ENCODE results near the gene SHISA8. TPM values are rescaled to one million over a fixed set of nuclear protein-coding genes. Genes with fewer than 3 reads are reported as not detected.

The SHISA8 gene
- total RNA-seq, 1 experiment from 2014 or later, result 2.4 TPM

DNA sequence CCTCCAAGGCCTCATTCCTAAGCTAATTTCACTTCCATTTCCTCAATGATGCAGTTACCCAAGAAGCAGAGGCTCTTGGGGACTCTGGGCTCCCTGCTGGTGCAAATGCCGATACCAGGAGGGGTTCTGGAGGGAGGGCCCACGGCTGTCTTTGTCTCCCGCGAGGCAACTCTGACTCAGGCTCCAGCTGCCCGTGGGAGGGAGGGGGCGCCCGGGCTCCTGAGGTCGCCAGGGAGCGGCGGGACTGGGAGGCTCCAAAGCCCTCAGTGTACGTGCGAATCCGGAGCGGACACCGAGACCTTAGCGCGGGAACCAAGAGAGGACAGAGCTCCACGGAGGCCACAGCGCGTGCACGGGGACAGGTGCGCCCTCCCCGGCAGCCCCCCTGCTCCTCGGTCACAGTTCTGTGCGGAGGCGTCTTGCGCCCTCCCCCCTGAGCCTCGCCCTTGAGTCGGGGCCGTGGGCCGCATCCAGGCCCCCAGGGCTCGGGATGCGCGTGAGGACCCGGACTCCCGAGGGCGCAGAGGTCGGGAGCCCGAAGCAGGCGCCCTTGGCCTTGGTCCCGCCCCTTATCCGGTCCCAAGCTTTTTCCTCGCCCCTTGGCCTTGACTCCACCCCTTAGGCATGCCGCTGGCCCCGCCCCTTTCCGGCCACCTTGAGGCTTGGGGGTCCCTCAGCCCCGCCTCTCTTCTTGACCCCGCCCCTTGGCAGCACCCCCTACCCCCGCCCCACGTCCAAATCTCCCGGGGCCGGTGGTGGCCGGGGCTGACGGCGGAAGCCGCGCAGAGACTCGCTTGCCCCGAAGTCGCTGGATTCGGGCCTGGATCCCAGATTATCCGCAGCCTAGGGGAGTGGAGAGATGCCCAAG, 4.7 kb upstream of the SHISA8 start (continued):
- TF ChIP-seq PREB (CRISPR knock-in tag; IDR thresholded peaks at IDR 0.05; ENCODE audit: borderline replicate concordance) (no peak), TP53 (CRISPR knock-in tag; IDR thresholded peaks at IDR 0.05) (no peak), ELF4 (CRISPR knock-in tag; IDR thresholded peaks at IDR 0.05; ENCODE audit: low read depth) (no peak), E2F5 (CRISPR knock-in tag; IDR thresholded peaks at IDR 0.05) (no peak; the same call in 1 of the 2 replicates), ZNF396 (CRISPR knock-in tag; IDR thresholded peaks at IDR 0.05; ENCODE audit: borderline replicate concordance) (no peak), CBFB (CRISPR knock-in tag; IDR thresholded peaks at IDR 0.05; ENCODE audit: low read depth) (peak; percentile 68; the same call in 1 of the 2 replicates), RORB (CRISPR knock-in tag; IDR thresholded peaks at IDR 0.05) (no peak), NR2C2 (CRISPR knock-in tag; IDR thresholded peaks at IDR 0.05) (no peak), MLX (CRISPR knock-in tag; IDR thresholded peaks at IDR 0.05) (no peak), MXD4 (CRISPR knock-in tag; IDR thresholded peaks at IDR 0.05; ENCODE audit: borderline replicate concordance) (no peak), FOXJ3 (CRISPR knock-in tag; IDR thresholded peaks at IDR 0.05; ENCODE audit: borderline replicate concordance) (no peak), NR3C1 (CRISPR knock-in tag; conservative IDR thresholded peaks at IDR 0.05; ENCODE audit: low read depth) (peak; percentile 69; the same call in 1 of the 2 replicates), TCF7 (CRISPR knock-in tag; IDR thresholded peaks at IDR 0.05; ENCODE audit: low read depth) (no peak), KAT7 (CRISPR knock-in tag; IDR thresholded peaks at IDR 0.05; ENCODE audit: borderline replicate concordance) (no peak), ZNF317 (CRISPR knock-in tag; IDR thresholded peaks at IDR 0.05; ENCODE audit: borderline replicate concordance, low read depth) (no peak), NFE2L1 (CRISPR knock-in tag; IDR thresholded peaks at IDR 0.05) (no peak), ZNF232 (CRISPR knock-in tag; IDR thresholded peaks at IDR 0.05) (0 out of 2 replicates have a peak, but pooled peaks have one; percentile 21), SMAD3 (CRISPR knock-in tag; IDR thresholded peaks at IDR 0.05; ENCODE audit: borderline replicate concordance) (no peak), CREM (CRISPR knock-in tag; IDR thresholded peaks at IDR 0.05) (no peak), TEAD1 (CRISPR knock-in tag; IDR thresholded peaks at IDR 0.05) (0 out of 2 replicates have a peak, but pooled peaks have one; percentile 7), FOXP1 (CRISPR knock-in tag; IDR thresholded peaks at IDR 0.05; ENCODE audit: borderline replicate concordance) (no peak; the same call in 1 of the 2 replicates), ESRRA (CRISPR knock-in tag; IDR thresholded peaks at IDR 0.05; ENCODE audit: borderline replicate concordance) (0 out of 2 replicates have a peak, but pooled peaks have one; percentile 49), SOX15 (CRISPR knock-in tag; IDR thresholded peaks at IDR 0.05) (no peak), SMAD4 (CRISPR knock-in tag; IDR thresholded peaks at IDR 0.05) (no peak), ZMAT4 (CRISPR knock-in tag; IDR thresholded peaks at IDR 0.05) (no peak)
- TF ChIP-seq, protein P1, sequence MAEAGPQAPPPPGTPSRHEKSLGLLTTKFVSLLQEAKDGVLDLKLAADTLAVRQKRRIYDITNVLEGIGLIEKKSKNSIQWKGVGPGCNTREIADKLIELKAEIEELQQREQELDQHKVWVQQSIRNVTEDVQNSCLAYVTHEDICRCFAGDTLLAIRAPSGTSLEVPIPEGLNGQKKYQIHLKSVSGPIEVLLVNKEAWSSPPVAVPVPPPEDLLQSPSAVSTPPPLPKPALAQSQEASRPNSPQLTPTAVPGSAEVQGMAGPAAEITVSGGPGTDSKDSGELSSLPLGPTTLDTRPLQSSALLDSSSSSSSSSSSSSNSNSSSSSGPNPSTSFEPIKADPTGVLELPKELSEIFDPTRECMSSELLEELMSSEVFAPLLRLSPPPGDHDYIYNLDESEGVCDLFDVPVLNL (CRISPR knock-in tag; IDR thresholded peaks at IDR 0.05; ENCODE audit: borderline replicate concordance, low read depth), result no peak
- TF ChIP-seq, protein P2, sequence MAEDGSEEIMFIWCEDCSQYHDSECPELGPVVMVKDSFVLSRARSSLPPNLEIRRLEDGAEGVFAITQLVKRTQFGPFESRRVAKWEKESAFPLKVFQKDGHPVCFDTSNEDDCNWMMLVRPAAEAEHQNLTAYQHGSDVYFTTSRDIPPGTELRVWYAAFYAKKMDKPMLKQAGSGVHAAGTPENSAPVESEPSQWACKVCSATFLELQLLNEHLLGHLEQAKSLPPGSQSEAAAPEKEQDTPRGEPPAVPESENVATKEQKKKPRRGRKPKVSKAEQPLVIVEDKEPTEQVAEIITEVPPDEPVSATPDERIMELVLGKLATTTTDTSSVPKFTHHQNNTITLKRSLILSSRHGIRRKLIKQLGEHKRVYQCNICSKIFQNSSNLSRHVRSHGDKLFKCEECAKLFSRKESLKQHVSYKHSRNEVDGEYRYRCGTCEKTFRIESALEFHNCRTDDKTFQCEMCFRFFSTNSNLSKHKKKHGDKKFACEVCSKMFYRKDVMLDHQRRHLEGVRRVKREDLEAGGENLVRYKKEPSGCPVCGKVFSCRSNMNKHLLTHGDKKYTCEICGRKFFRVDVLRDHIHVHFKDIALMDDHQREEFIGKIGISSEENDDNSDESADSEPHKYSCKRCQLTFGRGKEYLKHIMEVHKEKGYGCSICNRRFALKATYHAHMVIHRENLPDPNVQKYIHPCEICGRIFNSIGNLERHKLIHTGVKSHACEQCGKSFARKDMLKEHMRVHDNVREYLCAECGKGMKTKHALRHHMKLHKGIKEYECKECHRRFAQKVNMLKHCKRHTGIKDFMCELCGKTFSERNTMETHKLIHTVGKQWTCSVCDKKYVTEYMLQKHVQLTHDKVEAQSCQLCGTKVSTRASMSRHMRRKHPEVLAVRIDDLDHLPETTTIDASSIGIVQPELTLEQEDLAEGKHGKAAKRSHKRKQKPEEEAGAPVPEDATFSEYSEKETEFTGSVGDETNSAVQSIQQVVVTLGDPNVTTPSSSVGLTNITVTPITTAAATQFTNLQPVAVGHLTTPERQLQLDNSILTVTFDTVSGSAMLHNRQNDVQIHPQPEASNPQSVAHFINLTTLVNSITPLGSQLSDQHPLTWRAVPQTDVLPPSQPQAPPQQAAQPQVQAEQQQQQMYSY (CRISPR knock-in tag; IDR thresholded peaks at IDR 0.05), result 0 out of 2 replicates have a peak, but pooled peaks have one; percentile 28
- TF ChIP-seq, protein P3, sequence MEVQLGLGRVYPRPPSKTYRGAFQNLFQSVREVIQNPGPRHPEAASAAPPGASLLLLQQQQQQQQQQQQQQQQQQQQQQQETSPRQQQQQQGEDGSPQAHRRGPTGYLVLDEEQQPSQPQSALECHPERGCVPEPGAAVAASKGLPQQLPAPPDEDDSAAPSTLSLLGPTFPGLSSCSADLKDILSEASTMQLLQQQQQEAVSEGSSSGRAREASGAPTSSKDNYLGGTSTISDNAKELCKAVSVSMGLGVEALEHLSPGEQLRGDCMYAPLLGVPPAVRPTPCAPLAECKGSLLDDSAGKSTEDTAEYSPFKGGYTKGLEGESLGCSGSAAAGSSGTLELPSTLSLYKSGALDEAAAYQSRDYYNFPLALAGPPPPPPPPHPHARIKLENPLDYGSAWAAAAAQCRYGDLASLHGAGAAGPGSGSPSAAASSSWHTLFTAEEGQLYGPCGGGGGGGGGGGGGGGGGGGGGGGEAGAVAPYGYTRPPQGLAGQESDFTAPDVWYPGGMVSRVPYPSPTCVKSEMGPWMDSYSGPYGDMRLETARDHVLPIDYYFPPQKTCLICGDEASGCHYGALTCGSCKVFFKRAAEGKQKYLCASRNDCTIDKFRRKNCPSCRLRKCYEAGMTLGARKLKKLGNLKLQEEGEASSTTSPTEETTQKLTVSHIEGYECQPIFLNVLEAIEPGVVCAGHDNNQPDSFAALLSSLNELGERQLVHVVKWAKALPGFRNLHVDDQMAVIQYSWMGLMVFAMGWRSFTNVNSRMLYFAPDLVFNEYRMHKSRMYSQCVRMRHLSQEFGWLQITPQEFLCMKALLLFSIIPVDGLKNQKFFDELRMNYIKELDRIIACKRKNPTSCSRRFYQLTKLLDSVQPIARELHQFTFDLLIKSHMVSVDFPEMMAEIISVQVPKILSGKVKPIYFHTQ (CRISPR knock-in tag; IDR thresholded peaks at IDR 0.05), result no peak

Measured in WTC11 (cell line).